ENCODE measurements around the gene ZDHHC4. TPM values are rescaled to one million over a fixed set of nuclear protein-coding genes. Genes with fewer than 3 reads are reported as not detected.

The ZDHHC4 gene
- total and polyA plus RNA-seq, 2 of the 8 experiments (the other 6 are each of a cell fraction or from before 2014, with no cell fraction given) = 50.2 to 171 TPM

GRCh38 chr7:6559896-6560295 lies 17.4 kb upstream of the ZDHHC4 start:
- TF ChIP-seq POLR2A (IDR thresholded peaks at IDR 0.05; ENCODE audit: control extremely low read depth in 1 of 2, low read depth in 2 of 2, low read length in 2 of 2) (no peak), RBBP5 (IDR thresholded peaks at IDR 0.05; ENCODE audit: borderline replicate concordance, low read depth, low read length) (no peak), TEAD4 (IDR thresholded peaks at IDR 0.05; ENCODE audit: low read depth, low read length) (no peak), ZNF274 (IDR thresholded peaks at IDR 0.05; ENCODE audit: borderline replicate concordance, extremely low read depth, low read length) (no peak)
- no peak overlapping the region for H3K4ac ChIP-seq (replicated peaks; ENCODE audit: insufficient read length, low read depth, low read length)
- no peaks in the 10 kb centered on the region; the same call in 1 of the 2 replicates for H3K23me2 ChIP-seq (ENCODE audit: low read depth, low read length)
- H2AFZ ChIP-seq (ENCODE audit: low read length) = no peak overlapping the region
- no peak overlapping the region for H3K4me3 ChIP-seq (ENCODE audit: extremely low read depth in 1 of 4, insufficient read depth in 2 of 4, low read depth in 3 of 4, low read length in 4 of 4)
- H3K14ac ChIP-seq (ENCODE audit: insufficient read length) = no peak overlapping the region
- H3K79me2 ChIP-seq (ENCODE audit: control insufficient read depth in 1 of 2, insufficient read depth in 2 of 2, low read length in 2 of 2) = no peaks in the 10 kb centered on the region
- no peaks in the 10 kb centered on the region for H4K20me1 ChIP-seq (replicated peaks in 1 of 2; ENCODE audit: control insufficient read depth in 1 of 2, insufficient read depth in 2 of 2, low read length in 2 of 2)
- 0 out of 2 replicates have a peak overlapping the region, but pooled peaks have one; percentile 12 for H2AK5ac ChIP-seq (ENCODE audit: low read depth, low read length)
- H3K18ac ChIP-seq (ENCODE audit: extremely low read depth, low read length) = no peak overlapping the region
- H2BK12ac ChIP-seq (ENCODE audit: low read depth, low read length) = peak overlapping the region; percentile 61; the same call in 1 of the 2 replicates
- ChIA-PET POLR2A (ENCODE audit: partially characterized antibody) (interaction anchor here (1.1 kb wide), 1 partner anchor 18 kb away, joined by 4 read pairs; the partner anchor contains the start of gene ZDHHC4), CTCF (ENCODE audit: partially characterized antibody) (interaction anchor here (1.2 to 5.1 kb wide), 8 partner anchors 10 to 53 kb away, joined by 3 to 54 read pairs (median 7); partner anchors contain the start of gene INTS15)
- no peak overlapping the region for H4K5ac ChIP-seq (ENCODE audit: insufficient read length, low read depth, low read length)
- no peaks in the 10 kb centered on the region for H3K9me3 ChIP-seq (ENCODE audit: insufficient read depth in 2 of 2, low read depth in 1 of 2, low read length in 1 of 2)
- no peak overlapping the region for H3K56ac ChIP-seq (replicated peaks; ENCODE audit: insufficient read length, low read depth, low read length)
- H3K79me1 ChIP-seq (ENCODE audit: low read depth, low read length) = no peaks in the 10 kb centered on the region
- FAIRE-seq (no peak), DNase-seq (ENCODE audit: low read depth in 1 of 2, low spot score in 2 of 2) (no peak)
- peak overlapping the region in 1 of 2 experiments; percentile 16; a peak in 1 of 4 replicates for H3K4me2 ChIP-seq (ENCODE audit: insufficient read depth in 1 of 2, low read depth in 2 of 2, low read length in 2 of 2)
- WGBS, 2 experiments (ENCODE audit: extremely low coverage in 1 of 2, insufficient coverage in 1 of 2, insufficient read length in 1 of 2, insufficient replicate concordance in 2 of 2, low coverage in 1 of 2, low lambda C conversion rate in 2 of 2, missing lambda C conversion rate in 1 of 2) = 39% methylated on average over 3 of the region's 3 CpGs; no CpG with 5 or more reads in 1 of the 2 experiments
- H3K27ac ChIP-seq (ENCODE audit: low read depth, low read length) = no peak overlapping the region
- peak overlapping the region; percentile 76; the same call in 1 of the 2 replicates for H2BK15ac ChIP-seq (ENCODE audit: low read length)
- H3K4me1 ChIP-seq (replicated peaks in 1 of 4; ENCODE audit: control insufficient read depth in 3 of 4, insufficient read depth in 4 of 4, low read length in 3 of 4) = peaks cover 0 to 3% (median 1%) of the 10 kb centered on the region in 4 experiments; a peak in 3 of 7 replicates
- H3K27me3 ChIP-seq (replicated peaks in 1 of 4; ENCODE audit: control insufficient read depth in 3 of 4, extremely low read depth in 1 of 4, insufficient read depth in 3 of 4, low read length in 3 of 4) = no peaks in the 10 kb centered on the region; a peak in 1 of 7 replicates
- no peaks in the 10 kb centered on the region for H3K36me3 ChIP-seq (ENCODE audit: control insufficient read depth in 2 of 4, insufficient read depth in 4 of 4, low read length in 3 of 4)
- no peak overlapping the region for H3K23ac ChIP-seq (ENCODE audit: insufficient read length)
- no peak overlapping the region for H2BK120ac ChIP-seq (replicated peaks; ENCODE audit: low read depth, low read length)
- peak overlapping the region; percentile 80 for H4K91ac ChIP-seq (replicated peaks; ENCODE audit: insufficient read length, low read length)
- H2BK5ac ChIP-seq (ENCODE audit: low read depth, low read length) = peak overlapping the region; percentile 28; the same call in 1 of the 2 replicates
- 0 out of 2 replicates have a peak overlapping the region, but pooled peaks have one; percentile 41 for H2BK20ac ChIP-seq (ENCODE audit: low read length)
- no peak overlapping the region; a peak in 1 of 7 replicates for H3K9ac ChIP-seq (replicated peaks in 1 of 4; ENCODE audit: extremely low read depth in 1 of 4, low read depth in 3 of 4, low read length in 3 of 4)
- no peak overlapping the region; the same call in 1 of the 2 replicates for H4K8ac ChIP-seq (ENCODE audit: extremely low read depth, insufficient read depth, low read length)

All from H1 (cell line).